K562 (cell line): ENCODE measurements around the gene IL1RAPL2. TPM values are rescaled to one million over a fixed set of nuclear protein-coding genes. Genes with fewer than 3 reads are reported as not detected.

Source experiments
- ATAC-seq: fragments of 200-7000 bp; cut with Tn5 transposase; 3 replicates; pipeline ENCODE4 v1.9.1; 2020; ENCODE audit warnings: moderate library complexity
- BruUV-seq: library from RNA; stranded (reverse); fragments of 400-500 nt; replicated peaks from 2 replicates; lab custom pipeline; 2021; lab: Mats Ljungman, UMichigan
- CTCF ChIA-PET: fragments of 300-600 bp; formaldehyde crosslinking; extraction: SDS; loops from one replicate; lab custom pipeline; 2021; ENCODE audit warnings: low intra/inter-chr PET ratio; lab: Yijun Ruan, JAX
- POLR2A ChIA-PET: fragments of 300-600, 350-650 bp; sonication (Branson Sonifier 250); formaldehyde crosslinking; extraction: SDS; loops from one replicate; lab custom pipeline; 2021; ENCODE audit warnings: antibody characterized with exemption, inconsistent platforms; lab: Yijun Ruan, JAX
- DNase-seq, 4 experiments: peaks; one replicate each; pipeline versions ENCODE4 v3.0.0 to v3.0.0-alpha.2; 2011 to 2018; ENCODE audit warnings: low spot score in 3 of 4, mixed read lengths in 3 of 4; ENCODE audit errors: extremely low read depth in 1 of 4
- FAIRE-seq: peaks from 2 replicates; lab custom pipeline; 2011; peaks lifted over from hg19 to GRCh38; lab: Jason Lieb, UNC
- H2AFZ ChIP-seq: 2 replicates; pipeline ENCODE4 v1.6.0; 2011; ENCODE audit warnings: low read depth, low read length, control low read depth, inconsistent platforms
- H3K27ac ChIP-seq: fragments of 200-600 bp; 3 replicates; pipeline ENCODE4 v1.8.0; 2011; ENCODE audit warnings: low read depth, mild to moderate bottlenecking, control low read depth, inconsistent platforms, low read length, moderate library complexity, mixed read lengths; ENCODE audit errors: extremely low read depth
- H3K27me3 ChIP-seq, 2 experiments: fragments of 300-600 bp in 1 of 2; 2 replicates in 1 of 2; 3 replicates in 1 of 2; pipeline versions ENCODE4 v1.6.0 to v1.8.0; 2011; ENCODE audit warnings: inconsistent platforms in 2 of 2, low read length in 2 of 2, mild to moderate bottlenecking in 1 of 2, mixed read lengths in 1 of 2, moderate library complexity in 1 of 2; ENCODE audit not compliant: control insufficient read depth in 2 of 2, insufficient read depth in 2 of 2
- H3K36me3 ChIP-seq: fragments of 300-600 bp; 3 replicates; pipeline ENCODE4 v1.8.0; 2011; ENCODE audit warnings: mild to moderate bottlenecking, low read length, inconsistent platforms; ENCODE audit not compliant: control insufficient read depth, insufficient read depth
- H3K4me1 ChIP-seq, 2 experiments: fragments of 200-600 bp in 1 of 2; replicated peaks in 1 of 2; 2 replicates in 1 of 2; 3 replicates in 1 of 2; pipeline versions ENCODE4 v1.5.1 to v1.8.0; 2011; ENCODE audit warnings: inconsistent platforms in 2 of 2, low read length in 2 of 2, mild to moderate bottlenecking in 1 of 2, mixed read lengths in 1 of 2, moderate library complexity in 1 of 2; ENCODE audit not compliant: control insufficient read depth in 2 of 2, insufficient read depth in 2 of 2
- H3K4me2 ChIP-seq: 2 replicates; pipeline ENCODE4 v1.6.1; 2011; ENCODE audit warnings: low read length, control low read depth, inconsistent platforms, mixed read lengths; ENCODE audit not compliant: insufficient read depth
- H3K4me3 ChIP-seq: fragments of 200-600 bp; sonication (generic), shearing (Covaris generic); 2 replicates; pipeline ENCODE4 v1.5.1; 2016; ENCODE audit warnings: control low read depth, inconsistent platforms
- H3K79me2 ChIP-seq: fragments of 200-600 bp; 3 replicates; pipeline ENCODE4 v1.8.0; 2011; ENCODE audit warnings: low read length, inconsistent platforms; ENCODE audit not compliant: control insufficient read depth, insufficient read depth
- H3K9ac ChIP-seq, 2 experiments: 2 replicates each; pipeline versions ENCODE4 v1.6.0 to v1.6.1; 2011; ENCODE audit warnings: low read depth in 2 of 2, low read length in 2 of 2, control low read depth in 1 of 2, inconsistent platforms in 1 of 2, mild to moderate bottlenecking in 1 of 2, mixed read lengths in 1 of 2; ENCODE audit not compliant: insufficient read depth in 1 of 2
- H3K9me1 ChIP-seq: one replicate; pipeline ENCODE4 v1.6.0; 2011; ENCODE audit warnings: inconsistent platforms, mild to moderate bottlenecking, low read length, moderate library complexity; ENCODE audit not compliant: control insufficient read depth, insufficient read depth
- H3K9me3 ChIP-seq: replicated peaks from 2 replicates; pipeline ENCODE4 v1.5.1; 2011; ENCODE audit warnings: low read depth, low read length, inconsistent platforms; ENCODE audit not compliant: control insufficient read depth, insufficient read depth
- H4K20me1 ChIP-seq: replicated peaks from 2 replicates; pipeline ENCODE4 v1.6.1; 2011; ENCODE audit warnings: low read length, inconsistent platforms, mixed read lengths; ENCODE audit not compliant: control insufficient read depth, insufficient read depth
- AFF4 ChIP-seq: sonication (generic); formaldehyde crosslinking; IDR thresholded peaks from 2 replicates; pipeline ENCODE4 v1.8.0; 2023; ENCODE audit warnings: mild to moderate bottlenecking, missing genetic modification reagents
- FOXK1 ChIP-seq: sonication (generic); formaldehyde crosslinking; IDR thresholded peaks from 2 replicates; pipeline ENCODE4 v1.8.0; 2022; ENCODE audit warnings: missing genetic modification reagents, mild to moderate bottlenecking, borderline replicate concordance
- HOXB6 ChIP-seq: fragments of 250-450 bp; sonication (Bioruptor Pico); IDR thresholded peaks from 2 replicates; pipeline ENCODE4 v1.5.1; 2022; ENCODE audit warnings: mild to moderate bottlenecking, borderline replicate concordance
- ZNF668 ChIP-seq: fragments of 250-450 bp; sonication (Bioruptor Pico); IDR thresholded peaks from 2 replicates; pipeline ENCODE4 v1.8.0; 2022; ENCODE audit warnings: mild to moderate bottlenecking, inconsistent platforms
- WGBS: fragments of 100-300 bp; shearing (Covaris generic); methylation state at CpG from one replicate; pipeline ENCODE4 v1.1.6; 2016; ENCODE audit warnings: low coverage, mixed read lengths; ENCODE audit not compliant: insufficient coverage; ENCODE audit errors: missing lambda C conversion rate; 5-methylcytosine and 5-hydroxymethylcytosine counted together
- in situ Hi-C: fragments of 300-500 bp; cut with MboI; formaldehyde crosslinking; loops from 4 replicates; pipeline ENCODE4 v1.15.0; 2018; ENCODE audit warnings: inconsistent platforms, mixed read lengths
- intact Hi-C: fragments of 100-400 bp; cut with micrococcal nuclease; formaldehyde crosslinking; loops from 2 replicates; pipeline ENCODE4 v1.14.2; 2022
- polyA plus RNA-seq, 8 experiments: library from polyadenylated mRNA; depleted of rRNA in 4 of 8; stranded (reverse) in 5 of 8; unstranded in 3 of 8; fragments of >200 nt; fragmentation: Nextera tagmentation in 2 of 8; fragmentation: Illumina TruSeq in 1 of 8; extraction: Ambion mirVana in 2 of 8; extraction: Trizol in 1 of 8; gene quantifications; 2 replicates each; pipeline versions ENCODE4 v1.2.1 to v1.2.3, GENCODE V29; 2011 to 2014; ENCODE audit warnings: inconsistent platforms in 1 of 8, missing spikeins in 1 of 8
- total RNA-seq, 7 experiments: library from RNA; depleted of rRNA in 6 of 7; stranded (reverse); fragments of >200 nt in 6 of 7; fragmentation: Illumina TruSeq in 2 of 7; extraction: Trizol in 2 of 7; gene quantifications; 2 replicates each; pipeline versions ENCODE4 v1.2.1 to v1.2.3, GENCODE V29; 2011 to 2021; ENCODE audit warnings: low replicate concordance in 1 of 7
- TF ChIP-seq, protein P1 (sequence below), 2 experiments: IDR thresholded peaks; 2 replicates each; pipeline ENCODE4 v1.6.1; 2012; ENCODE audit warnings: improper control_type of control experiment in 2 of 2, low read depth in 2 of 2, low read length in 2 of 2, borderline replicate concordance in 1 of 2

IL1RAPL2 gene
- total and polyA plus RNA-seq, 9 of the 15 experiments (the other 6 are each of a cell fraction or from before 2014, with no cell fraction given): not detected

- FAIRE-seq (no peak), ATAC-seq (no peak), DNase-seq (no peak)
- Histone ChIP-seq H3K27me3 (no peaks in the 10 kb centered on the region), H3K4me1 (no peaks in the 10 kb centered on the region), H2AFZ (no peak overlapping the region), H3K4me3 (no peak overlapping the region), H3K9me3 (no peaks in the 10 kb centered on the region), H3K9ac (no peak overlapping the region), H3K9me1 (no peaks in the 10 kb centered on the region), H3K79me2 (no peaks in the 10 kb centered on the region), H3K4me2 (no peak overlapping the region), H4K20me1 (no peaks in the 10 kb centered on the region), H3K36me3 (no peaks in the 10 kb centered on the region), H3K27ac (no peak overlapping the region)
- ChIA-PET CTCF (no interaction called here), POLR2A (no interaction called here)
- TF ChIP-seq HOXB6 (CRISPR knock-in tag): no peak
- TF ChIP-seq, protein P1, sequence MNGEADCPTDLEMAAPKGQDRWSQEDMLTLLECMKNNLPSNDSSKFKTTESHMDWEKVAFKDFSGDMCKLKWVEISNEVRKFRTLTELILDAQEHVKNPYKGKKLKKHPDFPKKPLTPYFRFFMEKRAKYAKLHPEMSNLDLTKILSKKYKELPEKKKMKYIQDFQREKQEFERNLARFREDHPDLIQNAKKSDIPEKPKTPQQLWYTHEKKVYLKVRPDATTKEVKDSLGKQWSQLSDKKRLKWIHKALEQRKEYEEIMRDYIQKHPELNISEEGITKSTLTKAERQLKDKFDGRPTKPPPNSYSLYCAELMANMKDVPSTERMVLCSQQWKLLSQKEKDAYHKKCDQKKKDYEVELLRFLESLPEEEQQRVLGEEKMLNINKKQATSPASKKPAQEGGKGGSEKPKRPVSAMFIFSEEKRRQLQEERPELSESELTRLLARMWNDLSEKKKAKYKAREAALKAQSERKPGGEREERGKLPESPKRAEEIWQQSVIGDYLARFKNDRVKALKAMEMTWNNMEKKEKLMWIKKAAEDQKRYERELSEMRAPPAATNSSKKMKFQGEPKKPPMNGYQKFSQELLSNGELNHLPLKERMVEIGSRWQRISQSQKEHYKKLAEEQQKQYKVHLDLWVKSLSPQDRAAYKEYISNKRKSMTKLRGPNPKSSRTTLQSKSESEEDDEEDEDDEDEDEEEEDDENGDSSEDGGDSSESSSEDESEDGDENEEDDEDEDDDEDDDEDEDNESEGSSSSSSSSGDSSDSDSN (IDR thresholded peaks at IDR 0.05; ENCODE audit: borderline replicate concordance in 1 of 2, low read depth in 2 of 2, low read length in 2 of 2): no peak
- TF ChIP-seq AFF4 (CRISPR knock-in tag): no peak
- TF ChIP-seq ZNF668 (CRISPR knock-in tag): no peak
- TF ChIP-seq FOXK1 (CRISPR knock-in tag): no peak
- 0% methylated on average over 2 of the region's 2 CpGs for WGBS
- in situ Hi-C loops: no loop called here
- no TSS peak for BruUV-seq
- intact Hi-C loops: no loop called here
These were observed 968.0 kb downstream of the IL1RAPL2 start for GRCh38 chrX:105533951-105534350.
